ENCODE data around the gene HRH2.
"Not testable (repeated sequence)": the region's sequence is repeated elsewhere in the genome, so short reads cannot be mapped to it uniquely, and the experiment has no call there.

HRH2 gene

GRCh38 chr5:175657593-175658271 lies at the start of gene HRH2:
Gene HRH2 (plus strand): TSS chr5:175658071. CDS start chr5:175683234, 25,163 bp downstream.
- peak; percentile 53 for DNase-seq

GRCh38 chr5:175609526-175609925 lies 48.3 kb upstream of the HRH2 start:
- no peak for DNase-seq

- DNase-seq = no peak
Observed at GRCh38 chr5:175610381-175610780, 47.5 kb upstream of the HRH2 start.

- no peak for DNase-seq
Observed at GRCh38 chr5:175610898-175611297, 47.0 kb upstream of the HRH2 start.

- DNase-seq = no peak
Observed at GRCh38 chr5:175614223-175614815, 43.6 kb upstream of the HRH2 start.

- no peak for DNase-seq
Observed at GRCh38 chr5:175614861-175615260, 43.0 kb upstream of the HRH2 start.

- DNase-seq = no peak
Observed at GRCh38 chr5:175616083-175616482, 41.8 kb upstream of the HRH2 start.

- not testable (repeated sequence) for DNase-seq
Observed at GRCh38 chr5:175616527-175616926, 41.3 kb upstream of the HRH2 start.

- no peak for DNase-seq
Observed at GRCh38 chr5:175617447-175617846, 40.4 kb upstream of the HRH2 start.

- DNase-seq = no peak
Observed at GRCh38 chr5:175620527-175620926, 37.3 kb upstream of the HRH2 start.

- no peak for DNase-seq
Observed at GRCh38 chr5:175621971-175622370, 35.9 kb upstream of the HRH2 start.

- DNase-seq = no peak
Observed at GRCh38 chr5:175623088-175623487, 34.8 kb upstream of the HRH2 start.

- no peak for DNase-seq
Observed at GRCh38 chr5:175624316-175624715, 33.6 kb upstream of the HRH2 start.

- no peak for DNase-seq
Observed at GRCh38 chr5:175627005-175627404, 30.9 kb upstream of the HRH2 start.

GRCh38 chr5:175627739-175628138 lies 30.1 kb upstream of the HRH2 start:
- no peak for DNase-seq

- DNase-seq = no peak
Observed at GRCh38 chr5:175628668-175629067, 29.2 kb upstream of the HRH2 start.

GRCh38 chr5:175629261-175629660 lies 28.6 kb upstream of the HRH2 start:
- no peak for DNase-seq

GRCh38 chr5:175629793-175630192 lies 28.1 kb upstream of the HRH2 start:
- no peak for DNase-seq

- no peak for DNase-seq
Observed at GRCh38 chr5:175635854-175636584, 21.9 kb upstream of the HRH2 start.

GRCh38 chr5:175638305-175638704 lies 19.6 kb upstream of the HRH2 start:
- DNase-seq = no peak

- DNase-seq = no peak
Observed at GRCh38 chr5:175640106-175640775, 17.6 kb upstream of the HRH2 start.

GRCh38 chr5:175642998-175643397 lies 14.9 kb upstream of the HRH2 start:
- DNase-seq = no peak

GRCh38 chr5:175646251-175646650 lies 11.6 kb upstream of the HRH2 start:
- no peak for DNase-seq

- DNase-seq = no peak
Observed at GRCh38 chr5:175649967-175650366, 7.9 kb upstream of the HRH2 start.
